GM19397 (cell line): ENCODE measurements around the gene FOXK1.
A peak's percentile ranks its signal among the peaks of the same experiment; 100 is the strongest.

Experiments
- ATAC-seq: cut with Tn5 transposase; IDR thresholded peaks from one replicate; pipeline ENCODE4 v1.9.1; 2021; ENCODE audit warnings: mild to moderate bottlenecking, moderate library complexity; ENCODE audit not compliant: unreplicated experiment

The FOXK1 gene

GRCh38 chr7:4742852-4743251 is 60.8 kb downstream of the FOXK1 start:
- ATAC-seq: no peak

GRCh38 chr7:4744391-4745264 is 62.5 kb downstream of the FOXK1 start:
- peak; percentile 76 for ATAC-seq

GRCh38 chr7:4745265-4745919 is 63.3 kb downstream of the FOXK1 start:
- no peak for ATAC-seq

- ATAC-seq: no peak
Measured at GRCh38 chr7:4745971-4746919, 64.2 kb downstream of the FOXK1 start.

GRCh38 chr7:4747013-4747412 is 64.9 kb downstream of the FOXK1 start:
- ATAC-seq: no peak

- ATAC-seq: no peak
Measured at GRCh38 chr7:4747746-4748145, 65.7 kb downstream of the FOXK1 start.

GRCh38 chr7:4748231-4748681 is 66.2 kb downstream of the FOXK1 start:
- ATAC-seq: no peak

- no peak for ATAC-seq
Measured at GRCh38 chr7:4749363-4749762, 67.3 kb downstream of the FOXK1 start.

- no peak for ATAC-seq
Measured at GRCh38 chr7:4749798-4750197, 67.7 kb downstream of the FOXK1 start.

- ATAC-seq: no peak
Measured at GRCh38 chr7:4751398-4751947, 69.4 kb downstream of the FOXK1 start.

GRCh38 chr7:4753598-4754432 is 71.7 kb downstream of the FOXK1 start:
- ATAC-seq: peak; percentile 75

GRCh38 chr7:4754433-4755010 is 72.4 kb downstream of the FOXK1 start:
- no peak for ATAC-seq

- ATAC-seq: no peak
Measured at GRCh38 chr7:4755045-4755444, 73.0 kb downstream of the FOXK1 start.

GRCh38 chr7:4758111-4758510 is 76.0 kb downstream of the FOXK1 start:
- ATAC-seq: no peak

GRCh38 chr7:4758791-4759190 is 76.7 kb downstream of the FOXK1 start:
- no peak for ATAC-seq

- no peak for ATAC-seq
Measured at GRCh38 chr7:4759211-4759610, 77.1 kb downstream of the FOXK1 start.

- ATAC-seq: no peak
Measured at GRCh38 chr7:4760952-4761351, 78.9 kb downstream of the FOXK1 start.

GRCh38 chr7:4762121-4763055 is 80.3 kb downstream of the FOXK1 start:
- ATAC-seq: no peak
